G401 (cell line): ENCODE measurements around the gene TBCD. TPM values are rescaled to one million over a fixed set of nuclear protein-coding genes. Genes with fewer than 3 reads are reported as not detected.

Experiments used
- DNase-seq: peaks from one replicate; pipeline ENCODE4 v3.0.0-alpha.2; 2015; ENCODE audit warnings: low spot score
- in situ Hi-C: cut with HindIII; loops from 2 replicates; pipeline ENCODE4 v1.10.0; 2016; ENCODE audit warnings: low sequenced_read_pairs, mixed read lengths
- total RNA-seq: library from RNA; depleted of rRNA; stranded (reverse); fragments of >200 nt; shearing (Covaris generic); gene quantifications from 2 replicates; pipeline ENCODE4 v1.2.3, GENCODE V29; 2014

TBCD gene
- total RNA-seq, 1 experiment from 2014 or later = 108 TPM

DNA sequence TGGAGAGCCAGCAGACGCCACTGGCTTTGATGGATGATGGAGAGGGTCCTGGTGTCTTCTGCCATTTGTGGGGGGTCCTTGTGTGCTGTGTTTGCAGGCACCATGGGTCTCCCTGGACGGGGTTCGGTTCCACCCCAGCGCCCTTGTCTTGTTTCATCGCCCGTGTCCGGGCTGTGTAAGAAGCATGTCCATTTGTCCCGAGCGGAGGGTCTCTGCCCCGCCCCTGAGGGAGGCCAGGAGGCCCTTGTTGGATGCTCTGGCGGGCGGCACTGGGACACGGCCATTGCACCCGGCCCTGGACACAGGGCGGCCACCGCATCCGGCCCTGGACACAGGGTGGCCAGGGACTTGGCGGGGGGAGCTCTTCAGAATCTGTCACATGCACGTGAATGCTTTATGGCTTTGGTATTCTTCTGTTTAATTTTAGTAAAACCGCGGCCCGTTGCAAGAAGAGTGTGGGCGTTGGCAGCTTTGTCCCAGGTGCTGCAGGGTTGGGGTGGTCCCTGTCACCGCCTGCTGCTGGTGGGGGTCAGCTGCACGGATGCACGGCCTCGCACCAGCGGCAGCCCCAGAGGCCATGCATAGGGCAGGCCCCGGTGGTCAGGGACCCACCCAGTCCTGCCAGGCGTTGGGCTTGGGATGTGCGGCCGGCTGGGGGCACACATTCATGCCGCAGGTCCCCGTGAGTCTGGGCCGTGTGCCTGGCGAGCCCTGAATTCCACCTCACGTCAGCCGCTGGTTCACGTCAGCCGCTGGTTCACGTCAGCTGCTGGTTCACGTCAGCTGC lies 108.9 kb downstream of the TBCD start:
- DNase-seq = no peak
- in situ Hi-C loops = no loop called here

GRCh38 chr17:82861393-82861775 lies 109.5 kb downstream of the TBCD start:
- in situ Hi-C loops = no loop called here
- DNase-seq = no peak

GRCh38 chr17:82862191-82862590 lies 110.3 kb downstream of the TBCD start:
- in situ Hi-C loops = no loop called here
- DNase-seq = no peak

DNA sequence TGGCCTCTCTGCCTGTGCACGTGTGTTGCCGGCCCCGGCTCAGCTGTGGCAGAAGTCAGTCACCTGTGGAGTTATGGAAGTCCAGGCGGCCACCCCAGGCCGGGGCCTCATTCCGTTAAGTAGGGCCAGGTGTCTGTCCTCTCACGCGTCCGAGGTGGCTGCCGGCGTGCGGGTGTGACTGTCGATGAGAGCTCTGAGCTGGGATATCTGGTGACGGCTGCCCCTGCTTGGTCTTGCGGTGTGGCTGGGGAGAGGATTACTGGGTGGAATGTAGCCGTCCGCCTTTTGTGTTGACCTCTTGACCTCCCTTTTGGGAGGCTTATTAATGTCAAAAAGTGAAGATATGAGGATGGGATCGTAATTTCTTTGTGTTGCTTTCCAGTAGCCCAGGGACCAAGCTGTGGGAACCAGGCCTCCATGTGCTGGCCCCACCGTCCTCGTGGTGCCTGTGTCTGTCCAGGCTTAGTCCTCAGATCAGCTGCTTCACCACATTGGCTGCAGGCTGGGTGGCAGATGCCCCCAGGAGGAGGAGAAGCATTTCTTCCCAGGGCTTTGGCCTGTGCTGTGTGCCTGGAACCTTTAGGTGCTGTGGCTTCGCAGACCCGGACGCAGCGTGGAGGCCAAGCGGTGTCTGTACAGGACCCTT lies 111.0 kb downstream of the TBCD start:
- in situ Hi-C loops = no loop called here
- DNase-seq = no peak

DNA sequence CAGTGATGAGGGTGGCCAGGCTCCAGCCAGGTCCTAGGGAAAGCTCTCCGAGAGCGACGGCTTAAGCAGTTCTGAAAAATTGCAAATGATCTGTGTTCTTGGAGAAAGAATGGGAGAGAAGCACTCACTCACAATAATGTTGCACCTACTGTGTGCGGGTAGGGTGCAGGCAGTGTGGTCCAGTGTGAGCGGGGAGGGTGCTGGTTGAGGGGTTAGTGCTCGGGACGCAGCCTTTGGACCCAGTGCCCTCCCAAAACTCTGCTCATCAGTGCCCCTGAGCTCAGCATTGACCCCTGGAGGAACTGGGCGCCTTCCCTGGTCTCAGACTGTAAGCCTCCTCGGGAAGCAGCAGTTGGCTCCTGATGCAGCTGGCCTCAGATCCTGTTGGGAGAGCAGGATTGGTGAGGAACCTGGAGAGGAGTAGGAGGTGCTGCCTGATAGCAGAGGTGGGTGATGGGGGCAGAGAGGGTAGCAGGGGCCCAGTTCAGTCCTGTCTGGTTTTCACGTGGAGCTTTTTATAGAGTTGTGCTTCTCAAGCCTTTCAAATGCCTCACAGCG lies 111.6 kb downstream of the TBCD start:
- DNase-seq = no peak
- in situ Hi-C loops = no loop called here

DNA sequence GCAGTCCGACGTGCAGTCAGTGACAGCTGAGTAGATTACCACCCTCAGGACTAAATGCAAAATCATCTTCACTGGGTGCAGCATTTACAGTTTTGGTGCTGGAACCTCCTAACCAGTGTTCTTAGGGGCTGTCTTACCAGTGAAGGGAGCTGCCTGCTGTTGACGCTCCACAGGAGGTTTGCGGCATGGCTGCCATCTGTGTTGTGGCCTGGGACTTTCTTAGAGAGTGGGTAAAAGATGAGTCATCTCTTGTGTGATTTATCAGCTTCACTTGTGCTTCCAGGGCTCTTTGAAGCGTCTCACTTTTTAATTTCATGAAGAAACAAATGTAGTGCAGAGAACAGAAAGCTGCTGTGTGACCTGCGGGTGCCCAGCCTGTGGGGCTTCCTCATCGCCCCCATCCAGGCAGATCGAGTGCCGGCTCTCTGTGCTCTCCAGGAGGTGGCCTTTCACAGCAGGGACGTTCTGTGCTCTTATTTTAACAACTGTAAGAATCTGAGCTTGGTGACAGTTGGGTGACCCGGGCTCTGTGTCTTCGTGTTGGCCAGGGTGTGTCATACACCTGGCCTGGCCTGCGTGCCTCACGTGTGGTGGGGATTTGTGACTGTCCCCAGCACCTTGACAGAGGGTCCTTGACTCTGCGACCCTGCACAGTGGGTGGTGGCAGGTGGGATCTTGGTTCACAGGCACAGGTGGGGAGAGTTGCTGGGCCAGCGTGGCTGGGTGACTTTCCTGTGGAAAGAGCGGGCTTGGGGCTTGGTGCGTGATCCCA lies 112.3 kb downstream of the TBCD start:
- no peak for DNase-seq
- in situ Hi-C loops = no loop called here

DNA sequence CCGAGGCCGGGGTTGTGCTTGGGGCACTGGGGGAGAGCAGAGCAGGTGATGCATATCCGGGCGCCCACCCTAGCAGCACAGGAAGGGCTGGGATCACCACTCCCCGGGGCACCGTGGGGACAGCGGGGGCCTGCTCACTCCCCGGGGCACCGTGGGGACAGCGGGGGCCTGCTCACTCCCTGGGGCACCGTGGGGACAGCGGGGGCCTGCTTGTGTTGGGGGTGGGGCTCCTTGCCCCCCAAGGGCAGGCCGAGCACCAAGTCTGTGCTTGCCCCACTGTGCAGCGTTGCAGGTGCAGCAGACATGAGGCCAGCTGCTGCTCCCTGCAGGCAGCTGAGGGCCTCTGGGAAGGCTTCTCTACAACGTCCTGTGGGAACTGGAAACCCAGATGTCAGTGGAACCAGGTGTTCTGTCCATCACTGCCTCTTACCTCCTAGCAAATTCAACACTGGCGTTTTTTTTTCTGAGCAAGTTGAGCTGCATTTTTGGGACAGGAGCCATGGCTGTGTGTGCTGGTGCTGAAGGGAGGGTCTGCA lies 112.9 kb downstream of the TBCD start:
- in situ Hi-C loops = no loop called here
- DNase-seq = no peak

DNA sequence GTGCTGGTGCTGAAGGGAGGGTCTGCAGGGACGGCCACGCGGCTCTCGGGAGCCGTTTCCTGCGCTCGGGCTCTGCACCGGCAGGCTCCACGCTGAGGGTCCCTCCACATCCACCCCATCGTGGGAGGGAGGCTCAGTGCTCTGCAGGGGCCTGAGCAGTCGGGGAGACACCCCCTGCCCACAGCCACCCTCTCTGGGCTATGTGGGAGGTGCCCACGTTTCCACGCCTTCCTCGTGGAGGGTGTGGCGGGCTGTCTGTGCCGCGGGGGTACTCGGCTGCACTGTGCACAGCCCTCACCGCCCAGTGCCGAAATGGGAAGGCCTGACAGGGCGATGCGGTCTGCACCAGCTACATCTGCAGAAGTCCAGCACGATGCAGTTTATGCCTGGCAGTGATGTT lies 113.4 kb downstream of the TBCD start:
- DNase-seq = no peak
- in situ Hi-C loops = no loop called here

- in situ Hi-C loops = no loop called here
Measured at GRCh38 chr17:82865774-82866395, 114.0 kb downstream of the TBCD start.

DNA sequence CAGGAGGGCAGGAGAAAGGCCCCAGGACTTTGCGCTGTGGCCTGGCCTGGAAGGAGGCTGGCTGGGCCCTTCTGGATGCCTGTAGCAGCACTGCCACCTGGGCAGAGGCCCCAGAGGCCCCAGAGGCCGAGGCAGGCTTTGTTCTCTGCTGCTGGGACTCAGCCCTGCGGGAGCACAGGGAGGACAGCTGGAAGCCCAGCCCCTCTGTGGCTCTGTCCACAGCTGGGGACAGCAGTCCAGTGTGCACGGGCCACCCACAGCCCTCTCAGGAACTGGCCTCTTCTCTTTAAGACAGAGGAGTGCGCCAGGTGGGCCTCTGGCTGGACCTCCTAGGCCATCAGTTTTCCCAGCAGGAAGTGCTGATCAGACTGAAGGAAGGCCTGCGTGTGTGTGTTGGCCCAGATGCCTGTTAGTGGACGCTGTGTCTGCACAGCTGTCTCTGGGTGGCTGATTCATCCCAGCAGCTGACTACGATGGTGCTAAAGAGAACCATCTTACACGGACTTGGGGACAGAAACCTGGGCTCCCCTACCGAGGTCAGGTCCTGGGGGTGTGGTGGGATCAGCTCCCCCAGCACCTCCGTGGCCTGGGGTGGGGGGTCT lies 114.8 kb downstream of the TBCD start:
- in situ Hi-C loops = no loop called here

More at GRCh38 chr17:82865774-82866395, 114.0 kb downstream of the TBCD start:
- DNase-seq = no peak

DNA sequence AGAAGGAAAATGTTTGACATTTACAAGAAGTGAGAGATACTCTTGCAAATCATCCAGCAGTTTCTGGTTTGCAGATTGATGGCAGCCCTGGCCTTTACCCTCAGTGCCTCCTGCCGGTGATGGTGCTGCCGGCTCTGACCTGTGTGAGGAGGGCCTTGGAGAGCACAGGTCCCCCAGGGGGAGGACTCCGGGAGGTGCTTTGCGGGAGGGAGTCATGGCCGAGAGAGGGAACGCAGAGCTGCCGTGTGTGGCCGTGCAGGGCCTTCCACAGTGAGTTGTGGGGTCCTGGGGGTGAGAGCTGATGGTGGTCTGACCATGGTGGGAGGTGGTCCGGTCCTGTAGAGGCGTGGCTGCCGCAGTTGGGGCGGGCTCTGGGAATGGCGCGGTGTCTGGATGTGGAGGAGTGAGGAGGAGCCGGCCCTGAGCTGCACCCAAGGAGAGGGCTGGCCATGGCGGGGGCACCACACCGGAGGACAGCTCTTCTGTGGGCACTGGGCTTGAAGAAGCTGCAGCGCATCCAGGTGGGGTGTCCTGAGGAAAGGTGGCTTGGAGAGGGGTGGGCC lies 116.0 kb downstream of the TBCD start:
- no peak for DNase-seq
- in situ Hi-C loops = no loop called here

More for the DNA sequence above, 114.8 kb downstream of the TBCD start:
- no peak for DNase-seq

DNA sequence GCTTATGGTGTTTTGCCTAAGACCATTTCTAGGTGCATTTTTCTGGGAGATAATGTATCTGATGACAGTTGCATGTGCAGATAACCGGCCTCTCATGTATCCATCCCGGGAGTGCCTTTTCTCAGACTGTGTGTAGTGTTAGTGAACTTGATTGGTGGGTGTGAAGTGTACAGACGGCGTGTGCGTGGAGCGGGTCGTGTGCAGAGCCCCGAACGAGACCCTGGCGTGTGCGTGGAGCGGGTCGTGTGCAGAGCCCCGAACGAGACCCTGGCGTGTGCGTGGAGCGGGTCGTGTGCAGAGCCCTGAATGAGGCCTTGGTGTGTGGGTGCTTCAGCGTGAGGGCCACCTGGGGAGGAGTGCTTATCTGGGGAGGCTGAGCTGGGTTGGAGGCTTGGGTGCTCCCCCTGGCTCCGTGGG lies 116.9 kb downstream of the TBCD start:
- DNase-seq = no peak
- in situ Hi-C loops = no loop called here

DNA sequence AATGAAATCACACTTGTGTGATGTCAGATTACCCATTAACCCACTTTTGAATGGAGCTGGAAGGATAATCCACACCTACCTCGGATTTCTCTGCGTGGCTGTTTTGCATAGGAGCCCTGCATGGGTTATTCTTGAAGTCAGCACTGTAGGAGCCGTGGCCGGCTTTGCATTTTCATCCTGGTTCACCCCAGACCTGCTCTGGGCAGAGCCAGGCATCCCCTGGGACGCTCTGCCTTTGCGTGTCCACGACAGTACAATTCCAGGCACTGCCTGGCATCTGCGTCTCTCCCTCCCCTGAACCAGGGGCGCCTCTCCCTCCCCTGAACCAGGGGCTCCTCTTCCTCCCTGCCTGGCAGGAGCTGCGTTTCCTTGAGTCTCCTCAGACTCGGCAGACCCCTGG lies 117.7 kb downstream of the TBCD start:
- no peak for DNase-seq
- in situ Hi-C loops = no loop called here

DNA sequence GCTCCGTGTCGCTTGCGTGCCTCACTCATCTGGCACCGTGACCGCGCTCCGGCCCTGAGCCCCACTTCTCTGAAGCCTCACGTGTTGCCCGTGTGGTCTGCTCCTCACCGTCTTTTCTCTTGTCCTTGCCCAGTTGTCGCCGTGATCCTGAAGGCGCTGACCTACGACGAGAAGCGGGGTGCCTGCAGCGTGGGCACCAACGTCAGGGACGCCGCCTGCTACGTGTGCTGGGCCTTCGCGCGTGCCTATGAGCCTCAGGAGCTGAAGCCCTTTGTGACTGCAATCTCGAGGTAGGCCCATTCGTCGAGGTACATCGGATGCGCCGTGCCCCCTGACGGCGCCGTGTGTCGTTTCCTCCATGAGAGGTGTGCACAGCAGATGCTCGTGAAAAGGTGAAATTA lies 118.2 kb downstream of the TBCD start:
- in situ Hi-C loops = loop anchor here (5.0 kb wide), 1 partner anchor 33 kb away; no protein-coding TSS in a partner anchor
- DNase-seq = no peak

- no peak for DNase-seq
- in situ Hi-C loops = loop anchor here (5.0 kb wide), 1 partner anchor 33 kb away; no protein-coding TSS in a partner anchor
Measured at GRCh38 chr17:82870541-82870940, 118.7 kb downstream of the TBCD start.

DNA sequence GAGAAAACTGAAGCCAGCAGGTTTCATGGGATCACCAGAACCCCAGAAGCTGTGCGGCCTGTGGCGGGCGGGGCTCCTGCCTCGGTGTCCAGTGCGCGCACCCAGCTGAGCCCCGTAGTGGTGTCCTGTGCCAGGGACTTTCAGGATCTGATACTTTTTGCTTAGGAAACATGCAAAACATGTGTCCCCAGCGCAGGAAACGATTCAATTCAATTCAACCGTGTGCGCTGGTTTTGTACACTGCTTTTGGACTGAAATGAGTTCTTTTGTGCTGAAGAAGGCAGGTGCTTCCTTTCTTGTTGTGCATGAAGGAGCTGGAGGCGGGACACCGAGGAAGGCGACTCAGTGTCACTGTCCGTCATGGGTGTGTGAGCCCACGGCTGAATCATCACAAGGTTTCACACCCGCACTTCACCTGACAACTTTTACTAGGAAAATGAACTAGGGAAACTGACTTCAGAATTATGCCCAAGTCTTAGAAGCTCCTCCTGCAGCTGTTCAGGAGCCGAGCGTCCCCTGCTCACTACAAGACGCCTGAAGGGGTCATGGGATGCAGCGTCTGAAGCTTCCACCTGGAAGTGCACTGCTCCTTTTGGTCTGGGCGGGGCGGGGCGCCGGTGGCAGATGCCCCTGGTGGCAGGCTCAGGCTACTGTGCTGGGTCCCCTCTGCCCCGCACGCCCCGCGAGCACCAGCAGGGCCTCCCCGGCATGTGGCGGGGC lies 119.4 kb downstream of the TBCD start:
- DNase-seq = no peak
- in situ Hi-C loops = loop anchor here (5.0 kb wide), 1 partner anchor 34 kb away; no protein-coding TSS in a partner anchor

DNA sequence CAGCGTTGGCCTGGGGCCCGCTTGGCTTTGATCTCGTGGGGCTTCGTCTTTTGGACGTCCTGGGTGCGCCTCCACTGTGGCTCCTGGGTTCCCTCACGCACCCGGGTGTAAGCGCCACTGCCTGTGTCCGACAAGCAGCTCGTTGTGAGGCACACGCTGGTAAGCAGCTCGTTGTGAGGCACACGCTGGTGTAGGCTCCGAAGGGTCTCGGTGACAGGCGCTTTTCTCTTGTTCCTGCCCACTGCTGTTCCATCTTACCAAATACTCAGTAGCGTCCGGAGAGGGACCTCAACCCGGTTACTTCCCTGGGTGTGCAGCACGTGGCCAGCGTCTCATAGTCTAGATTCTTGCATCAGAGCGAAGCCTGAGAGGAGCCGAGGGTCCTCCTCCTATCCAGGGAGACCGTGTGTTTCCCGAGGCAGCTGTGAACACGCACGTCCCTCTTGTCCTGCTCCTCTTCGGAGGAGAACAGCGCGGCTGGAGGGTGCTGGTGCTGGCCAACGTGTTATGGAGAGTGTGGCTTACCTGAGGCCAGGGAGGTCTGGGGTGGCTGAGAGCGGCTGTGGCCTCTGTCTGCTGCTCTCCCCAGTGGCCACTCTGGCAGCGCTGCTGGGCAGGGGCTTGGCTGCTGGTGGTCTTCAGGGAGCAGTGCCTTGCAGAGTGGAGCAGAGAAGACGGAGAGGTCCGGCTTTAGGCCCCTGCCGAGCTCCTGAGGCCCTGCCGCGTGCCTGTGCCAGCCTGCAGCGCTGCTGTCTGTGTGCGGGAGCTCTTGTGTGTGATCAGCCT lies 120.1 kb downstream of the TBCD start:
- in situ Hi-C loops = loop anchor here (5.0 kb wide), 1 partner anchor 35 kb away; no protein-coding TSS in a partner anchor
- no peak for DNase-seq
